Neural progenitor cell (in vitro differentiated cells): ENCODE data around the gene SPATA13. TPM values are rescaled to one million over a fixed set of nuclear protein-coding genes. Genes with fewer than 3 reads are reported as not detected.

Source experiments
- DNase-seq: peaks from one replicate; pipeline ENCODE4 v3.0.0-alpha.2; 2016; ENCODE audit warnings: low spot score
- H2AFZ ChIP-seq: fragments of 200-600 bp; sonication (generic); replicated peaks from 2 replicates; pipeline ENCODE4 v1.6.1; 2016; ENCODE audit warnings: antibody characterized with exemption
- H3F3A ChIP-seq: fragments of 200-600 bp; sonication (generic); 2 replicates; pipeline ENCODE4 v1.6.1; 2016; ENCODE audit warnings: antibody characterized with exemption, low read depth
- H3K27ac ChIP-seq: fragments of 200-600 bp; sonication (generic); 2 replicates; pipeline ENCODE4 v1.5.1; 2016; ENCODE audit warnings: mild to moderate bottlenecking
- H3K27me3 ChIP-seq: fragments of 200-600 bp; sonication (generic); 2 replicates; pipeline ENCODE4 v1.6.1; 2016; ENCODE audit warnings: mild to moderate bottlenecking, moderate library complexity
- H3K36me3 ChIP-seq: fragments of 200-600 bp; sonication (generic); 2 replicates; pipeline ENCODE4 v1.5.1; 2016
- H3K4me1 ChIP-seq: fragments of 200-600 bp; sonication (generic); 2 replicates; pipeline ENCODE4 v1.6.1; 2016; ENCODE audit warnings: mixed run types
- H3K4me2 ChIP-seq: fragments of 200-600 bp; sonication (generic); 2 replicates; pipeline ENCODE4 v1.6.1; 2016
- H3K4me3 ChIP-seq: fragments of 200-600 bp; sonication (generic); 2 replicates; pipeline ENCODE4 v1.5.1; 2016
- H3K79me2 ChIP-seq: fragments of 200-600 bp; sonication (generic); 2 replicates; pipeline ENCODE4 v1.6.1; 2016; ENCODE audit warnings: low read depth
- H3K9ac ChIP-seq: fragments of 200-600 bp; sonication (generic); 2 replicates; pipeline ENCODE4 v1.6.1; 2016
- H3K9me3 ChIP-seq: fragments of 200-600 bp; sonication (generic); 2 replicates; pipeline ENCODE4 v1.5.1; 2016; ENCODE audit warnings: low read depth
- H4K20me1 ChIP-seq: fragments of 200-600 bp; sonication (generic); 2 replicates; pipeline ENCODE4 v1.6.1; 2016; ENCODE audit warnings: low read depth
- H3K27ac Mint-ChIP-seq: 3 replicates; pipeline ENCODE4 v1.8.0; 2021; ENCODE audit warnings: mixed read lengths
- H3K27me3 Mint-ChIP-seq: 2 replicates; pipeline ENCODE4 v1.8.0; 2022; ENCODE audit warnings: low read depth, mild to moderate bottlenecking, inconsistent platforms, moderate library complexity, mixed read lengths; ENCODE audit not compliant: insufficient read depth
- H3K36me3 Mint-ChIP-seq: 3 replicates; pipeline ENCODE4 v1.8.0; 2021; ENCODE audit warnings: mixed read lengths
- H3K4me1 Mint-ChIP-seq: 3 replicates; pipeline ENCODE4 v1.8.0; 2021; ENCODE audit warnings: mixed read lengths
- H3K4me3 Mint-ChIP-seq: 3 replicates; pipeline ENCODE4 v1.8.0; 2021; ENCODE audit warnings: mild to moderate bottlenecking, moderate library complexity, mixed read lengths
- H3K9me3 Mint-ChIP-seq: 3 replicates; pipeline ENCODE4 v1.8.0; 2020; ENCODE audit warnings: mixed read lengths
- EZH2 ChIP-seq: fragments of 200-600 bp; sonication (generic); IDR thresholded peaks from 2 replicates; pipeline ENCODE4 v1.6.1; 2017; ENCODE audit warnings: antibody characterized with exemption, mild to moderate bottlenecking, moderate library complexity
- EZH2phosphoT487 ChIP-seq: fragments of 200-600 bp; sonication (generic); IDR thresholded peaks from 2 replicates; pipeline ENCODE4 v1.6.1; 2017; ENCODE audit warnings: antibody characterized with exemption
- total RNA-seq: library from RNA; depleted of rRNA; stranded (reverse); fragments of >200 nt; gene quantifications from 2 replicates; pipeline ENCODE4 v1.2.3, GENCODE V29; 2015; ENCODE audit warnings: low replicate concordance
- TF ChIP-seq, protein P1 (sequence below): fragments of 200-600 bp; sonication (generic); IDR thresholded peaks from 2 replicates; pipeline ENCODE4 v1.5.1; 2017; ENCODE audit warnings: antibody characterized with exemption, mild to moderate bottlenecking

The SPATA13 gene
- total RNA-seq, 1 donor from 2014 or later, result 15.9 TPM

DNA sequence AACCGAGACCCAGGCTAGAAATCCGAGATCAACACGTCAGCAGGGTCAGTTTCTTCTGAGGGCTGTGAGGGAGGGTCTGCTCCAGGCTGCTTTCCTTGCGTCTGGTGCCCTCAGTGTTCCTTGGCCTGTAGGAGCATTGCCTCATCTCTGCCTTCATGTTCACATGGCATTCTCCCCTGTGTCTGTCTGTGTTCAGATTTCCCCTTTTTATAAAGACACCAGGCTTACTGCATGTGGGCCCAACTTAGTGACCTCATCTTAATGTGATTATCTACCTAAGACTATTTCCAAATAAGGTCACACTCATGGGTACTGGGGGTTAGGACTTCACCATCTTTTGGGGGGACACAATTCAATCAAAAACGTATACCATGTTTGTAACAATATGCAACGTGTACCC lies 91.6 kb downstream of the SPATA13 start:
- no peak overlapping the region for H3K4me3 ChIP-seq
- Mint-ChIP-seq H3K27ac (peak overlapping the region; percentile 44), H3K4me1 (peaks cover 17% of the 10 kb centered on the region), H3K36me3 (peaks cover 37% of the 10 kb centered on the region), H3K4me3 (no peak overlapping the region), H3K27me3 (no peaks in the 10 kb centered on the region), H3K9me3 (no peaks in the 10 kb centered on the region)
- H3F3A ChIP-seq, result peaks cover under 1% of the 10 kb centered on the region
- TF ChIP-seq, protein P1, sequence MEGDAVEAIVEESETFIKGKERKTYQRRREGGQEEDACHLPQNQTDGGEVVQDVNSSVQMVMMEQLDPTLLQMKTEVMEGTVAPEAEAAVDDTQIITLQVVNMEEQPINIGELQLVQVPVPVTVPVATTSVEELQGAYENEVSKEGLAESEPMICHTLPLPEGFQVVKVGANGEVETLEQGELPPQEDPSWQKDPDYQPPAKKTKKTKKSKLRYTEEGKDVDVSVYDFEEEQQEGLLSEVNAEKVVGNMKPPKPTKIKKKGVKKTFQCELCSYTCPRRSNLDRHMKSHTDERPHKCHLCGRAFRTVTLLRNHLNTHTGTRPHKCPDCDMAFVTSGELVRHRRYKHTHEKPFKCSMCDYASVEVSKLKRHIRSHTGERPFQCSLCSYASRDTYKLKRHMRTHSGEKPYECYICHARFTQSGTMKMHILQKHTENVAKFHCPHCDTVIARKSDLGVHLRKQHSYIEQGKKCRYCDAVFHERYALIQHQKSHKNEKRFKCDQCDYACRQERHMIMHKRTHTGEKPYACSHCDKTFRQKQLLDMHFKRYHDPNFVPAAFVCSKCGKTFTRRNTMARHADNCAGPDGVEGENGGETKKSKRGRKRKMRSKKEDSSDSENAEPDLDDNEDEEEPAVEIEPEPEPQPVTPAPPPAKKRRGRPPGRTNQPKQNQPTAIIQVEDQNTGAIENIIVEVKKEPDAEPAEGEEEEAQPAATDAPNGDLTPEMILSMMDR, result no peak
- TF ChIP-seq EZH2phosphoT487 (no peak), EZH2 (no peak)
- H3K36me3 ChIP-seq, result no peaks in the 10 kb centered on the region
- no peaks in the 10 kb centered on the region for H3K79me2 ChIP-seq
- H3K9ac ChIP-seq, result no peak overlapping the region
- H2AFZ ChIP-seq, result no peak overlapping the region
- H4K20me1 ChIP-seq, result no peaks in the 10 kb centered on the region
- H3K4me1 ChIP-seq, result peaks cover 15% of the 10 kb centered on the region
- no peak overlapping the region for H3K27ac ChIP-seq
- no peak for DNase-seq
- no peak overlapping the region for H3K4me2 ChIP-seq
- H3K27me3 ChIP-seq, result no peaks in the 10 kb centered on the region
- H3K9me3 ChIP-seq, result no peaks in the 10 kb centered on the region

DNA sequence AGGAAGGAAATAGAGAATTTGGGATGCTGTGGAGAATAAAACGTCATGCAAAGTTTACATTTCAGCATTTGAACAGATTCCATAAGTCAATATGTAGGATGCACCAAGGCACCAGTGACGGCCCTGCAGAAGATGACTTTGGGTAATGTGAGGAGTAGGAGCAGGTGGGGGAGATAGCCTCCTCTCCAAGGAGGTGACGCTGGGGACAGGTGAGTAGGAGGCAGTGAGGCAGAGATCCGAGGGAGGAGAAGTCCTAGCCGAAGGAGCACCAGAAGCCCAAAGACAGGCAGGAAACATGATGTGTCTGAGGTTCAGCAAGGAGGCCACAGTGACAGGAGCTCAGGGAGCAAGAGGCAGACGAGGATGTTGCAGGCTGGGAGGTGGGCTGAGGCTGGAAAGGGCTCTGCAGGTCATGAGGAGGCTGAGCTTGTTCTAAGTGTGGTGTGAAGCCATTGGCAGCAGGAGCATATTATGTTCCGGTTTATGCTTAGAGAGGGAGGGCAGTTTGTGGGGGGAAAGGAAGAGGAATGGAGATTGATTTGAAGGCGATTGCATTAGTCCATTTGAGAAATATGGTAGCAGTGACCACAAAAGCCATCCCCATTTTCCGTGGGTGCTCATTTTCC lies 93.1 kb downstream of the SPATA13 start:
- Histone ChIP-seq H3K27ac (no peak overlapping the region), H4K20me1 (no peaks in the 10 kb centered on the region), H3K79me2 (no peaks in the 10 kb centered on the region), H3K36me3 (no peaks in the 10 kb centered on the region), H3K9ac (no peak overlapping the region), H3K9me3 (no peaks in the 10 kb centered on the region), H3K4me1 (peaks cover 14% of the 10 kb centered on the region), H2AFZ (no peak overlapping the region), H3K4me3 (no peak overlapping the region), H3K27me3 (no peaks in the 10 kb centered on the region), H3K4me2 (no peak overlapping the region), H3F3A (no peaks in the 10 kb centered on the region)
- no peak for DNase-seq
- H3K27me3 Mint-ChIP-seq, result no peaks in the 10 kb centered on the region
- peaks cover 17% of the 10 kb centered on the region for H3K4me1 Mint-ChIP-seq
- no peak for TF ChIP-seq EZH2phosphoT487
- TF ChIP-seq, protein P1, result no peak
- no peak for TF ChIP-seq EZH2
- H3K36me3 Mint-ChIP-seq, result peaks cover 39% of the 10 kb centered on the region
- H3K4me3 Mint-ChIP-seq, result no peak overlapping the region
- no peaks in the 10 kb centered on the region for H3K9me3 Mint-ChIP-seq
- no peak overlapping the region for H3K27ac Mint-ChIP-seq

DNA sequence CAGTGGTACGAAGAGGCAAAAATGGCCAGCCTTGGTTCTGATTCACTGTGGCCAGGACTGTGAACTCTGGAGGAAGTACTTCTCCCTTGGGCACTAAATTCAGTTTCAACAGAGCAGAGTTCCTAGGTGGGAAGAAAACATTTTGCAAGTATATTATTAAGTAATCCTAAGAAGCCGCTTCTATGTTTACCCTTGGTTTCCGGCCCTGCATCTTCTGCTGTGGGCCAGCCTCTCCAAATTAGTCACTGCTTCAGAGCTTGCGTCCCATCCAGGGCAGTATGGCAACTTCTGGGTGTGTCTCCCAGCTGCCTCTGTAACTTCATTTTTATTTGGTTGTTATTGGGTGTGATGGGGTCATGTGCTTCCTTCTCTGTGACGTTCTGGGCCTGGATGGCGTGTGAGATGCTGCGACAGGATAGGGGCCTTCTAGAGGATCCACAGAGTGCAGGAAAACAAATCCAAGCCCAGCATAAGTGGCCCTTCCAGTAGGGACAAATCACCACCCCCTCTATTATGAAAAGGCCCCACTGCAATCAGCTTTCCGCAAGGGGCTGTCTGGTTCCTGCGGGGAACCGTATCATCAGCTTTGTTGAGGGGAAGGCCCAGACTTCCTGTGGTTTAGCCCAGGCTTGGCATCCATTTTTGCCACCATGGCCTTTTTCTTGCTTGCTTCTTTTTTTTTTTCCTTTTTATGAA lies 93.8 kb downstream of the SPATA13 start:
- DNase-seq, result no peak
- Histone ChIP-seq H3K4me1 (peaks cover 14% of the 10 kb centered on the region), H3K27ac (no peak overlapping the region), H3K27me3 (no peaks in the 10 kb centered on the region), H3K4me2 (no peak overlapping the region), H2AFZ (no peak overlapping the region), H3K9me3 (no peaks in the 10 kb centered on the region), H3K79me2 (no peaks in the 10 kb centered on the region), H4K20me1 (no peaks in the 10 kb centered on the region), H3F3A (no peaks in the 10 kb centered on the region), H3K36me3 (no peaks in the 10 kb centered on the region), H3K4me3 (no peak overlapping the region), H3K9ac (no peak overlapping the region)
- peaks cover 42% of the 10 kb centered on the region for H3K36me3 Mint-ChIP-seq
- H3K27me3 Mint-ChIP-seq, result no peaks in the 10 kb centered on the region
- H3K4me1 Mint-ChIP-seq, result peaks cover 21% of the 10 kb centered on the region
- no peaks in the 10 kb centered on the region for H3K9me3 Mint-ChIP-seq
- TF ChIP-seq, protein P1, result no peak
- TF ChIP-seq EZH2phosphoT487 (no peak), EZH2 (no peak)
- H3K4me3 Mint-ChIP-seq, result no peak overlapping the region
- no peak overlapping the region for H3K27ac Mint-ChIP-seq
